ENCODE data around the gene TUBB3.

DNA sequence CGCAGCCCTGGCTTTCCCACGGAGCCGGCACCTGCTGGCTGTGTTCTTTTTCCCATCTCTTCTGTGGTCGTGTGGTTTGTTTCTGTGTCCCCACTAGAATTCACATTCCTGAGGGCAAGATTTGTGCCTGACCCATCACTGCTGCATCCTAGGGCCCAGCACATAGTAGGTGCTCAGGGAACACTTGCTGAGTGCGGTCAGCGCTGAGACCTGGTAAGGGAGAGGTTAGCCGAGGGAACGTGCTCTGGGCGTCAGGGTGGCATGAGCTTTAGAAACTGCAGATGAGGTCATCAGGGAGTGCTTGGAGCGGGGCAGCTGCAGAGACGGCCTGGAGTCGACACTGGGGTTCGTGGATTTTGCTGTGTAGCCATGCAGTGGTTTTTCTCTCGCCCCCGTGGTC lies 31.3 kb downstream of the TUBB3 start:
- TF ChIP-seq, protein P1, sequence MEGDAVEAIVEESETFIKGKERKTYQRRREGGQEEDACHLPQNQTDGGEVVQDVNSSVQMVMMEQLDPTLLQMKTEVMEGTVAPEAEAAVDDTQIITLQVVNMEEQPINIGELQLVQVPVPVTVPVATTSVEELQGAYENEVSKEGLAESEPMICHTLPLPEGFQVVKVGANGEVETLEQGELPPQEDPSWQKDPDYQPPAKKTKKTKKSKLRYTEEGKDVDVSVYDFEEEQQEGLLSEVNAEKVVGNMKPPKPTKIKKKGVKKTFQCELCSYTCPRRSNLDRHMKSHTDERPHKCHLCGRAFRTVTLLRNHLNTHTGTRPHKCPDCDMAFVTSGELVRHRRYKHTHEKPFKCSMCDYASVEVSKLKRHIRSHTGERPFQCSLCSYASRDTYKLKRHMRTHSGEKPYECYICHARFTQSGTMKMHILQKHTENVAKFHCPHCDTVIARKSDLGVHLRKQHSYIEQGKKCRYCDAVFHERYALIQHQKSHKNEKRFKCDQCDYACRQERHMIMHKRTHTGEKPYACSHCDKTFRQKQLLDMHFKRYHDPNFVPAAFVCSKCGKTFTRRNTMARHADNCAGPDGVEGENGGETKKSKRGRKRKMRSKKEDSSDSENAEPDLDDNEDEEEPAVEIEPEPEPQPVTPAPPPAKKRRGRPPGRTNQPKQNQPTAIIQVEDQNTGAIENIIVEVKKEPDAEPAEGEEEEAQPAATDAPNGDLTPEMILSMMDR (IDR thresholded peaks at IDR 0.05): no peak
- TF ChIP-seq POLR2A (IDR thresholded peaks at IDR 0.05): no peak

All from right lobe of liver (tissue), 4 donors.